NCI-H1105 treated with DMSO at 0.1 percent for 48 hours (cell line): ENCODE results near the gene GOLGA8A.
"Not testable (repeated sequence)": the region's sequence is repeated elsewhere in the genome, so short reads cannot be mapped to it uniquely, and the experiment has no call there.

Experiments used
- DNase-seq: peaks from one replicate; lab custom pipeline; 2025; lab: John Stamatoyannopoulos, UW

Gene GOLGA8A

DNA sequence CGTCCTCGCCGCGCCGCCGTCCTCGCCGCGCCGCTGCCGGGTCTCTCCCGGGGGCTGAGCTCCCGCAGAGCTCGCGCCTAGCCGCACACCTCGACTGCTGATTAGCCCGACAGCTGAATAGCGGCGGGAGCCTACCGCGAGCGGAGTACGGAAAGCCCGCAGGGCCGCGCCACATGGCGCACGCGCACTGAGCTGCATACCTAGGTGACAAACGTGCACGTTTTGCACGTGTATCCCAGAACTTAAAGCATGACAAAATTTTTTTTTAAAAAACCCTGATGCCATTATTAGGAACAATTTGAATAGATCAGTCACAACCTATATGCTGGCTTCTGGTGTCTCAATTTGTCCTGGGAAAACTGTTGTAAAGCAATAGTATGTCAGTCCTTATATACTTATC, at the start of gene GOLGA8A:
Gene GOLGA8A (minus strand): TSS at position 122 of the 400 bp plus-strand sequence. CDS start 48,117 bp downstream, outside the sequence.
- peak; percentile 56 for DNase-seq

DNA sequence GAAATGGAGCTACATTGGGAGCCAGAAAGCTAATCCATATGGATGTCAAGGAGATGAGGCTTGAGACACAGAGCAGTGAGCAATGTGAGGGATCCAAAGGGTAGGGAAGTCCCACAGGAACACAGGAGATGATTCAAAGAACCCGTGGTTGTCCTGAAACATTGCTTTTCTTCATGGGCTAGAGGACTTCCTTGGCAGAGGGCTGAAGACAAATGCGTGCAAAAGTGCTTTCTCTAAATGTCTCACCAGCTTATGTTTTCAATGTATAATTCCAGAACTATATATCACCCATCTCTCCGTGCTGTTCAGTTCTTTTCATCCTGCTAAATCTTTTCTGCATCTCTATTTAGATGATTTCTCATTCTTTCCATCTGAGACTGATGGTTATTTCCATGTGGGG, 46.0 kb upstream of the GOLGA8A start:
- no peak for DNase-seq

DNA sequence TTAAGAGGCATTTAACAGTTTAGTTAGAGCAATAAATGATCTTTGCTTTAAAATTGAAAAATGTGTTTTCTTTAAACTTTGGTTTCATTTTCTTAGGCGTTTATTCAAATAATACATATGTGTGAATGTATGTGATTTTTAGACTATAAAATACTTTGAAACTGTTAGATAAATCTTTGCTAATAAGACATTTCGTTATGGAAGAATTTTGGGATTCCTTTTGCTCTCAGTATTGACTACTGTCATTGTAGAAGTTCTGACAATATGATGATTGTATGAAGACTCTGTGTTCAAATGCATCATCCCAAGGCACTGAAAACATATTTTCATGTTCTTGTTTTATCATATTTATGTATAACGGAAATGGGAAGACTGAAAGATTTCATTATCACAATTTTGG, 43.8 kb upstream of the GOLGA8A start:
- DNase-seq = no peak

GRCh38 chr15:34473840-34474239, 36.2 kb upstream of the GOLGA8A start:
- no peak for DNase-seq

- DNase-seq = no peak
Observed at GRCh38 chr15:34472947-34473346, 35.3 kb upstream of the GOLGA8A start.

DNA sequence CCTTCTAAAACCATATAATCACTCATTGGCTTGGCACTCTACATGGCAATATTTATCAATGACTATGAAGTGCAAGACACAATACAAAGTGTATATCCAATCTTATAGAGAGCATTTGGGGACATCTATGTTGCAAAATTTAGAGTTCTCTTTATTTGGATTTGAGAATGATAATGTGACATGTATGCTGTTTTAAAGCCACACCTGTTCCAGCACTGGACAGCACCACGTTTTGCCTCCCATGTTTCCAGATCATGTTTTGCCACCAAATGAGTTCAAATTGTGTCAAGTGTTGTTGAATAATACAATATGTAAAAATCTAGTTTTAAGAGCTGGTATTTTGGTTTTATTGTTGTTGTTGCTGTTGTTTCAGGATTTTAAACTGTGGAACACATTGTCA, 33.3 kb upstream of the GOLGA8A start:
- DNase-seq = no peak

- DNase-seq = no peak
Observed at GRCh38 chr15:34470091-34470490, 32.5 kb upstream of the GOLGA8A start.

DNA sequence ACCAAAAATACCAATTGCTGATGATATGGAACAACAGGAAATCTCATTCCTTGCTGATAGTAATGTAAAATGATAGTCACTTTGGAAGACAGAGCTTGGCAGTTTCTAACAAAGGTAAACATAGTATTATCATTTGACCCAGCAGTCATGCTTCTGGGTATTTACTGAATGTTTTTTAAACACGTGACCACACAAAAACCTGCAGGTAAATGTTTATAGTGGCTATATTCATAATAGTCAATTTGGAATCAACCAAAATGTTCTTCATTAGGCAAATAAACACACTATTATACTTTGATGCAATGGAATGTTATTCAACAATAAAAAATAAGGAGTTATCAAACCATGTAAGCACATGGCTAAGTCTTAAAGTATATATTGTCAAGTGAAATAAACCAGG, 24.1 kb upstream of the GOLGA8A start:
- no peak for DNase-seq

DNA sequence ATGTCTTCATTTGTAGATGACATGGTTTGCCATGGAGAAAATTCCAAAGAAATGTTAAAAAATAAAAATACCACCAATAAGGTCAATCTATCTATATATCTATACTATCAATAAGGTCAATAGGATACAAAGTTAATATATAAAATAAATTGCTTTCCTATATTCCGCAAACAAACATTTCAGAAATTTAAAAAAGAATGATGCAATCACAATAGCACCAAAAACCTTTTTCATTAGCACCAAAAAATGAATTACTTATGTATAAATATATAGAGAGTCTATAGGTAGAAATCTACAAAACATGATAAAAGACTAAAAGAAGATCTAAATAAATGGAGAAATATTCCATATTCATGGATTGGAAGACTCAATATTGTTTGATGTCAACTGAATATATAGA, 22.8 kb upstream of the GOLGA8A start:
- DNase-seq = no peak

- no peak for DNase-seq
Observed at GRCh38 chr15:34456658-34457057, 19.1 kb upstream of the GOLGA8A start.

DNA sequence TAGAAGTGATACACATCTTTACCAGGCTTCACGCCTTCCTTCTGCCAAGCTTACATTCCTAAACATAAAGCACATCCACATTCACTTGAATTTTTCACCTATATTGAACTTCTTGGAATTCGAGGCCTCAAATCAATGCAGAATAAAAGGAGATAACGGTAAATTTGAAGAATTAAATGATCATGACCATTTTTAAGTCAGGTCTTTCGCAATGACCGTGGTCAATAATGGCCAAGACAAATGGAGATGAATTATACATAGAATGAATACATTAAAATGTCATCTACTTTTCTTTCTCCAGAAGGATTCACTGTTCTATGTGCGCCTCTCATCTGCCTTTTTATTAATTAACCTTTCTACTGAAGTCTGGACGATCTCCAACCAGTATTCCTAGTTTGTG, 5.3 kb upstream of the GOLGA8A start:
- DNase-seq = no peak

GRCh38 chr15:34439878-34440277, 2.3 kb upstream of the GOLGA8A start:
- no peak for DNase-seq

GRCh38 chr15:34436956-34437442, 609 bp downstream of the GOLGA8A start:
- no peak for DNase-seq

- DNase-seq = no peak
Observed at GRCh38 chr15:34436126-34436955, 1.3 kb downstream of the GOLGA8A start.

GRCh38 chr15:34435658-34436057, 1.9 kb downstream of the GOLGA8A start:
- no peak for DNase-seq

GRCh38 chr15:34434627-34435305, 2.8 kb downstream of the GOLGA8A start:
- DNase-seq = no peak

DNA sequence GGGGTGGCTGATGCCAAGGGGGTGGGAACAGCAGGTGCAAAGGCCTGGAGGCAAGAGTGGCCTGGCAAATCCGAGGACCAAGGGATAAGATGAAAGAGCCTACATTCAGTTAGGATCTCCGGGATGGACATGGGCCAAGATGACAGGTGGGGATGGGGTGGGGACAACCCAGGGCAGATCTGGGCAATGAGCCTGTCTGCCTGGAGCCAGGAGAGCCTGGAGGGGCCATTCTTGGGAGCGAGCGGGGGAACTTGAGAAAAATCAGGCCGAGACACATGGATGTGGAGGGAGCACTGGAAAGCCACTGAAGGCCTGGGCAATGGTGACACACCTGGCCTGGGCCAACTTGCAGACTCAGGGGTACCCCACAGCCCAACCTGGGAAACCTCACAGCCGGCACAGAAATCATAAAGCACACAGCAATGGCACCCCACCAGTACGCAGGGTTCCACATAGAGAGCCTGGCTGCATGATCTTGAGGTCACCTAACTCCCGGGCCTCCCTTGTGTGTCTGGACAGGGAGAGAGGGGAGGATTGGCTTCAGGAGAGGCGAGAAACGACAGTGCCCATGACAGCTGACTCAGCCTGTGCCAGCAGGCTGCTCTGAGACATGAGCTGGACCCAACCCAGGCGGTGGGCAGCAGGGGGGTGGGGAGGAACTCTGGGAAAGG, 3.5 kb downstream of the GOLGA8A start:
- DNase-seq = peak; percentile 49

- not testable (repeated sequence) for DNase-seq
Observed at GRCh38 chr15:34430642-34431041, 7.0 kb downstream of the GOLGA8A start.

DNA sequence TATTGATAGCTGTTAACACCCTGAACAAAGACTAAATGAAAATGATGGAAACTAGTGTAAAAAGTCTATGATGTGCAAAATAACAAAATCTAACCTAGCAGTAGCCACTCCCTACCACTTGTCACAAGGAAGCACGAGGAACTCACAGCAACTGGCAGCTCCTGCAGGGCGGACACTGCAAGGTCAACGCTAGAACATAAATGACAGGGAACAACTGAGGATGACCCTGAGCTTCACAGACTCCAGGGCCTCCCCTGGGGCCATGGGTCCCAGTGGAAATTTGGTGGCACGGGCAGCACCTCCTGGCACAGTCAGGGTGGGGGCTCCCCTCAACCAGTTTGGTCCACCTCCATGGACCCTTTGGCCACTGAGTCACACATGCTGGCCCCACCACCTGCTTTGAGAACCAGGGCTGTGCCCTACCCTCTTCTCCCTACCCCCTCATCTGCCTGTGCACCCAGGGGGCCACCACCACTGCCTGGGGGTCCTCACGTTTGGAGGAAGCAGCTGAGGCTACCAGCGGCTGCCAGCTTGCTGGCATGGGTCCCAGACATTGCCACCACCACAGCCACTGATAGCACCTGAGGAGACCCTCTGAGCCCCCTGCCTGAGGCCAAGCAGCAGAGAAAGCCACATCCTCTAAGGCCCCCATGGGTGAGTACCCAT, 14.1 kb downstream of the GOLGA8A start:
- not testable (repeated sequence) for DNase-seq

DNA sequence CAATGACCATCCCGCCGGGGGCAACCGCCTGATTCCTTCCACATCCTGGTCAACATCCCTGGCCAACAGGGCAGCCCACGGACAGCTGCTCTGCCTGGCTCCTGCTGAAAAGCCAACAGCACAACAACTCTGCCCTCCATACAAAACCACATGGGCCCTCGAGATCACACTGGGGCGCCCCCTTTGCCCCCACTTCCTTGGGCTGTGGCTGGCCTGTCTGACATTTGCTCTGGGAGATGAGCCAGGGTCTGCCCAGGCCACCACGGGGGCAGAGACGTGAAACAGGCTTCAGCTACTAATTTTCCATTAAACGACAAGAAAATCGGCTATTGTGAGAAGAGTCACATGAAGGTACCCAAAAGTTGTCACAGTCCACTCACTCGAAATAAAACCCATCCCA, 16.7 kb downstream of the GOLGA8A start:
- DNase-seq = not testable (repeated sequence)

DNA sequence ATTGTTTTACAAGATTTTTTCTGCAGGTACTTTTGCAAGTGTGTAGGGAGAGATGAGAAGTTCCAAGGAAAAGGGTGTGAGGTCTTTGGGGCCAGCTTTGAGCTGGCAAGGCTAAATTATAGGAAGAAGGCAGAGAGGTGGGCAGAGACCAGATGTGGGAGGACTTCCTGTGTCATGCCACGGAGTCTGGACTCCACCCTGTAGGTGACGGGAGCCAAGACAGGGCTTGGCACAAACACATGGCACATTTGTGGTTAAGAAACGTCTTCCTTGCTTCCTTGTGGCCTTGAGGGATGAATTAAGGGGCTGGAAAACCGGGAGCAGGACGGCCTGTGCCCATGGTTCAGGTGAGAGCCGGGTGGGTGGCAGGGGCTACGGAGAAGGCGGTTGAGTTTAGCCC, 19.2 kb downstream of the GOLGA8A start:
- DNase-seq = not testable (repeated sequence)

DNA sequence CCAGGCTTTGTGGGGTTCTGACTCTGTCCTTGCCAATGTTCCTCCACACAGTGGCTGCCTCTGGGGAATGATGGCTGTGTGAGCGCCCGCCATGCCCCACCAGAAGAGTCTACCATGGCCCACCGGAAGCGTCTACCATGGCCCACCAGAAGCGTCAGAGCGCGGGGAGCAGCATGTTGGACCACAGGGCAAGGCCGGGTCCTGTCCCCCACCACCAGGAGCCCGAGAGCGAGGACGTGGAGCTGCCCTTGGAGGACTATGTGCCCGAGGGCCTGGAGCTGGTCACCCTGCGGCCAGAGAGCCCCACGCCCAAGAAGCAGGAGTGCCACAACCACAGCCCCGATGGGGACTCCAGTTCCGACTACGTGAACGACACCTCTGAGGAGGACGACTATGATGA, 28.1 kb downstream of the GOLGA8A start:
- DNase-seq = not testable (repeated sequence)
